Neural cell (in vitro differentiated cells): Measurements from ENCODE around the gene PAPPA2. TPM values are rescaled to one million over a fixed set of nuclear protein-coding genes. Genes with fewer than 3 reads are reported as not detected.

Experiments used
- H2AFZ ChIP-seq: fragments of 200-600, 300-800 bp; sonication (generic), shearing (Covaris generic); 2 replicates; pipeline ENCODE4 v1.6.0; 2014; ENCODE audit warnings: low read depth, mild to moderate bottlenecking, antibody characterized with exemption, low read length, moderate library complexity
- H3F3A ChIP-seq: fragments of 200-600 bp; shearing (Covaris generic); 2 replicates; pipeline ENCODE4 v1.6.1; 2016; ENCODE audit warnings: mild to moderate bottlenecking, moderate library complexity, mixed read lengths, antibody characterized with exemption, low read length; ENCODE audit not compliant: insufficient read depth, poor library complexity, severe bottlenecking
- H3K27ac ChIP-seq: fragments of 200-600, 300-800 bp; sonication (generic), shearing (Covaris generic); 2 replicates; pipeline ENCODE4 v1.5.1; 2014; ENCODE audit warnings: mild to moderate bottlenecking, low read length, moderate library complexity
- H3K27me3 ChIP-seq: fragments of 300-800, 200-600 bp; sonication (generic), shearing (Covaris generic); 2 replicates; pipeline ENCODE4 v1.6.0; 2014; ENCODE audit warnings: mild to moderate bottlenecking, low read depth, low read length, moderate library complexity; ENCODE audit not compliant: insufficient read depth
- H3K36me3 ChIP-seq: fragments of 300-800, 200-600 bp; sonication (generic), shearing (Covaris generic); 2 replicates; pipeline ENCODE4 v1.5.1; 2014; ENCODE audit warnings: mild to moderate bottlenecking, antibody characterized with exemption, low read length, moderate library complexity; ENCODE audit not compliant: insufficient read depth
- H3K4me2 ChIP-seq: fragments of 300-800, 200-600 bp; sonication (generic), shearing (Covaris generic); 2 replicates; pipeline ENCODE4 v1.6.0; 2014; ENCODE audit warnings: mild to moderate bottlenecking, low read length
- H3K4me3 ChIP-seq: fragments of 300-800, 200-600 bp; sonication (generic), shearing (Covaris generic); 2 replicates; pipeline ENCODE4 v1.5.1; 2014; ENCODE audit warnings: mild to moderate bottlenecking, low read length, moderate library complexity
- H3K79me2 ChIP-seq: fragments of 200-600 bp; shearing (Covaris generic); replicated peaks from 2 replicates; pipeline ENCODE4 v1.6.0; 2014; ENCODE audit warnings: mild to moderate bottlenecking, low read length, moderate library complexity; ENCODE audit not compliant: insufficient read depth
- H3K9ac ChIP-seq: fragments of 300-800, 200-600 bp; sonication (generic), shearing (Covaris generic); 2 replicates; pipeline ENCODE4 v1.6.1; 2016; ENCODE audit warnings: mild to moderate bottlenecking, low read length, mixed read lengths
- H3K9me2 ChIP-seq: fragments of 200-600 bp; shearing (Covaris generic); 2 replicates; pipeline ENCODE4 v1.6.1; 2016; ENCODE audit warnings: mild to moderate bottlenecking, low read length, mixed read lengths; ENCODE audit not compliant: insufficient read depth
- H3K9me3 ChIP-seq: fragments of 200-600, 300-800 bp; sonication (generic), shearing (Covaris generic); 2 replicates; pipeline ENCODE4 v1.6.1; 2016; ENCODE audit warnings: mild to moderate bottlenecking, mixed run types, low read length, moderate library complexity, mixed read lengths
- H4K20me1 ChIP-seq: fragments of 200-600 bp; shearing (Covaris generic); 2 replicates; pipeline ENCODE4 v1.6.1; 2016; ENCODE audit warnings: mild to moderate bottlenecking, mixed run types; ENCODE audit not compliant: insufficient read depth
- CTCF ChIP-seq: fragments of 450-650 bp; IDR thresholded peaks from 2 replicates; pipeline ENCODE4 v1.5.1; 2014; ENCODE audit warnings: antibody characterized with exemption, mild to moderate bottlenecking, moderate library complexity; ENCODE audit not compliant: poor library complexity, severe bottlenecking
- EP300 ChIP-seq: fragments of 450-650 bp; conservative IDR thresholded peaks from 2 replicates; pipeline ENCODE4 v1.6.1; 2014; ENCODE audit warnings: antibody characterized with exemption, mild to moderate bottlenecking, moderate library complexity; ENCODE audit not compliant: poor library complexity, severe bottlenecking
- EZH2 ChIP-seq: fragments of 200-600, 300-800 bp; shearing (Covaris generic), sonication (generic); IDR thresholded peaks from 2 replicates; pipeline ENCODE4 v1.6.1; 2014; ENCODE audit warnings: antibody characterized with exemption, low read length, borderline replicate concordance, mild to moderate bottlenecking; ENCODE audit not compliant: insufficient read depth, poor library complexity, severe bottlenecking
- MXI1 ChIP-seq: fragments of 450-650 bp; conservative IDR thresholded peaks from 2 replicates; pipeline ENCODE4 v1.6.1; 2014; ENCODE audit warnings: antibody characterized with exemption, mild to moderate bottlenecking; ENCODE audit not compliant: poor library complexity, severe bottlenecking
- POLR2AphosphoS5 ChIP-seq: IDR thresholded peaks from 2 replicates; pipeline ENCODE4 v1.6.1; 2012
- RAD21 ChIP-seq: fragments of 450-650 bp; conservative IDR thresholded peaks from 2 replicates; pipeline ENCODE4 v1.6.1; 2014; ENCODE audit warnings: antibody characterized with exemption, mild to moderate bottlenecking, moderate library complexity
- REST ChIP-seq: IDR thresholded peaks from 2 replicates; pipeline ENCODE4 v1.6.1; 2012; ENCODE audit warnings: borderline replicate concordance
- SMC3 ChIP-seq: fragments of 450-650 bp; conservative IDR thresholded peaks from 2 replicates; pipeline ENCODE4 v1.6.1; 2014; ENCODE audit warnings: antibody characterized with exemption, mild to moderate bottlenecking, moderate library complexity; ENCODE audit not compliant: poor library complexity
- TAF1 ChIP-seq: IDR thresholded peaks from 2 replicates; pipeline ENCODE4 v1.6.1; 2012; ENCODE audit warnings: low read depth
- polyA plus RNA-seq: library from polyadenylated mRNA; depleted of rRNA; stranded (reverse); fragments of >200 nt; gene quantifications from 2 replicates; pipeline ENCODE4 v1.2.3, GENCODE V29; 2014

The PAPPA2 gene
- polyA plus RNA-seq, 1 donor from 2014 or later: 0.59 TPM

GRCh38 chr1:176517484-176517883 is 54.5 kb downstream of the PAPPA2 start:
- Histone ChIP-seq H3K27ac (peak overlapping the region; percentile 42), H3K36me3 (no peaks in the 10 kb centered on the region), H4K20me1 (no peaks in the 10 kb centered on the region), H3K27me3 (no peaks in the 10 kb centered on the region), H3K79me2 (no peaks in the 10 kb centered on the region), H3F3A (no peaks in the 10 kb centered on the region), H3K9ac (no peak overlapping the region), H3K9me2 (no peaks in the 10 kb centered on the region), H2AFZ (no peak overlapping the region), H3K4me3 (peak overlapping the region; percentile 9), H3K9me3 (no peaks in the 10 kb centered on the region), H3K4me2 (no peak overlapping the region)
- no peak for TF ChIP-seq REST
- TF ChIP-seq POLR2AphosphoS5: no peak
- no peak for TF ChIP-seq EP300
- no peak for TF ChIP-seq SMC3
- no peak for TF ChIP-seq CTCF
- no peak for TF ChIP-seq TAF1
- TF ChIP-seq MXI1: no peak
- no peak for TF ChIP-seq RAD21
- TF ChIP-seq EZH2: no peak

GRCh38 chr1:176521211-176521610 is 58.2 kb downstream of the PAPPA2 start:
- Histone ChIP-seq H3K4me2 (no peak overlapping the region), H3K36me3 (no peaks in the 10 kb centered on the region), H3K4me3 (no peak overlapping the region), H3K9me3 (no peaks in the 10 kb centered on the region), H3F3A (no peaks in the 10 kb centered on the region), H3K9ac (no peak overlapping the region), H3K9me2 (no peaks in the 10 kb centered on the region), H4K20me1 (no peaks in the 10 kb centered on the region), H3K27ac (no peak overlapping the region), H3K27me3 (no peaks in the 10 kb centered on the region), H3K79me2 (no peaks in the 10 kb centered on the region), H2AFZ (no peak overlapping the region)
- TF ChIP-seq EZH2 (no peak), REST (no peak), EP300 (no peak), MXI1 (no peak), RAD21 (no peak), POLR2AphosphoS5 (no peak), TAF1 (no peak), SMC3 (no peak), CTCF (no peak)
